SH-SY5Y (cell line): Measurements from ENCODE around the gene ANO10.

Experiments used
- GATA2 ChIP-seq: IDR thresholded peaks from 2 replicates; pipeline ENCODE4 v1.6.1; 2011; ENCODE audit warnings: mild to moderate bottlenecking, low read depth, low read length
- GATA3 ChIP-seq: IDR thresholded peaks from 2 replicates; pipeline ENCODE4 v1.6.1; 2011; ENCODE audit warnings: low read depth, mild to moderate bottlenecking, low read length, moderate library complexity

ANO10 gene

DNA sequence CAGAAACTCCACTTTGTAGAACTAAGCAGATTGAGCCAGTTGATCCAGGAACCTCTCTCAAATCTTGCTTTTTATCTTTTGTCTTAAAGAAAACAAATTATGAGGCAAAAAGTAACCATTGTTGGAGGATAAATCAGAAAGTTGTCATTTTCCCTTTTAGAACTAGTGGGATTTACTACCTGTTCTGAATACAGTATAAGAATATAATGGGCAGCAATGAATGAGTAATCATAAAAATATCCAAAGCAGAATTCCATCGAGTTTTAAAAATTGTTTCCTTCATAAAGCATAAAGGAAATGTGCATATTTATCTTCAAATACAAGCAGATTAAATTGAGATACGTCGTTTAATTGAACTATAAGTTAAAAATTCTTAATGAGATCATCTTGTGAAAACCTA is 15.9 kb upstream of the ANO10 start:
- TF ChIP-seq GATA3, result no peak
- TF ChIP-seq GATA2, result no peak

DNA sequence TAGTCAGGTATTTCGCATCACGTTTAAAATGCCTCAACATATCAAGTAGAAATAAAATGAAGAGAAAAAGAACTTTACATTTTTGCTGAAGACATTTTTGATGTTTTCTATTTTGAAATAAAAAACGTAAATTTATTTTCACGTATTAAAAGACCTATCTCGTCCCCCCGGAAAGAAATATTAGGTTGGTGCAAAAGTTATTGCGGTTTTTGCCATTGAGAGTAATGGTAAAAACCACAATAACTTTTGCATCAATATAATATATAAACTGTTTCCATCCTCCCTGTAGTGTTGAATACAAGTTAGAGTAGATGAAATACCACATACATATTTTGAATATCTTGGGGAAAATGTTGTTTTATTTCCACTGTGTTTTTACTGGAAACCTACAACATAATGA is 11.2 kb upstream of the ANO10 start:
- TF ChIP-seq GATA2, result no peak
- no peak for TF ChIP-seq GATA3

DNA sequence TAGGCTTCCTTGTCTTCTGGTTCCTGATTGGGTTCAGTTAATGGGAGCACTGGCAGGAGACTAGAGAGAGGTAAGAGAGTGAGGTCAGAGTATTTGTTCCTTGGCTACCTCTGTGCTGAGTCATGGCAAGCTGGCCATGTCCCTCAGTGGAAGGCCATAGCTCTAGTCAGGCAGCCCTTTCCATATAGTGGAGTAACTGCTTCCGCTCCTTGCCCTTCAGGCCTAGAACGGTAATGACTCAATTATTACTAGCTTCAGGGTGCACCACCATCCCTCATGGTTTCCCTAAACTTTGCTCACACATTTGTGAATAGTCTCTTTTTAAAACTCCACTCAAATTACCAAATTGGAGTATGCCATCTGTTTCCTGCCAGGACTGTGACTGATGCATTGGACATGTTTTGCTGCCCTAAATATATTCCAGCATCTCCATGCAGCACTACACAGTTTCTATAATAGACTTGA is 10.5 kb upstream of the ANO10 start:
- TF ChIP-seq GATA2, result no peak
- no peak for TF ChIP-seq GATA3

DNA sequence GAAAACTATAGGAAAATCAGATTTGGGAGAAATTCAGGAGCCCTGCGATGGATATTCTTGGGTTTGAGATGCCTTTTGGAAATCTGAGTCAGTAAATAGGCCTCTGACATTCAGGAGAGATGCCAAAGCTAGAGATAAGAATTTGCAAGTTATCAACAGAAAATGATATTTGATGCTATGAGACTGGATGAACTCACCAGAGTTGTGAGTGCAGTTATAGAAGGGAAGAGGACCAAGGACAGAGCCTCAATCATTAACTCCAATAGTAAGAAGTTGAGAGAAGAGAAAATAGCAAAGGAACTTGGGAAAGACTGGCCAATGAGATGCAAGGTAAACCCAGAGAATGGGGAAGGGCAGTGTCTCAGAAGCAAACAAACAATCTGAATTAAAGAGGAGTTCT is 7.9 kb upstream of the ANO10 start:
- TF ChIP-seq GATA2 (no peak), GATA3 (no peak)

DNA sequence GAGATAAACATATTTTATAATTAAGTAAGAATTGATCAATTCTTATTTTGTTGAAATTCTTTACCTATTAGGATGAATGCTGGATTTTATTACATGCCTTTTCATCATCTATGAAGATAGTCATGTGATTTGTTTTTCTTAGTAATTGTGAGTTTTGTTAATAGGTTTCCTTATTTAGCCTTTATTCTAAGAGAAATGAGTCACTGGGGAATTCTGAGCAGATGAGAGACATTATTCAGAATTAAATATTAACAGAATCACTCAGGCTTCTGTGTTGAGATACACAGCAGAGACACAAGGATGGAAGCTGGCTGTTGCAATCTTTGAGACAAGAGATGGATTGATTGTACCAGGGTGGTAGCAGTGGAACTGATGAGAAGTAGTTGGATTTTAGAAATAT is 7.4 kb upstream of the ANO10 start:
- TF ChIP-seq GATA2 (no peak), GATA3 (no peak)

DNA sequence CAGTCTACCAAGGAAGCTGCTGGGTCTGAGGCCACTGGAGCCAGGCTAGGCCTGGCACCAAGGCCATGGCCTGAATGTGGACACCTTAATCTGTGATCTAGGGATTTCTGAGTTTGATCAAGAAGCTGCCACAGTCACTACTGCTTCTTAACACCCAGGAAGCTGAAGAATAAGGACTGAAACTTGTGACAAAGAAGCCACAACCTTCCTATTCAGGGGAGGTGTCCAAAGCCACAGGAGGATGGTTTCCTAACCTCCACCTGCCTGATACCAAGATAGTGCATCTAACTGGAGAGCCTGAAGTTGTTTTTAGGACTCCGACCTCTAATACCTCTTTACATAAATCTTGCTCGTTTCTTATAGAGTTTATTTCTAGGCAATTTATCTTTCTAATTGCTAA is 5.5 kb upstream of the ANO10 start:
- no peak for TF ChIP-seq GATA3
- TF ChIP-seq GATA2, result no peak

DNA sequence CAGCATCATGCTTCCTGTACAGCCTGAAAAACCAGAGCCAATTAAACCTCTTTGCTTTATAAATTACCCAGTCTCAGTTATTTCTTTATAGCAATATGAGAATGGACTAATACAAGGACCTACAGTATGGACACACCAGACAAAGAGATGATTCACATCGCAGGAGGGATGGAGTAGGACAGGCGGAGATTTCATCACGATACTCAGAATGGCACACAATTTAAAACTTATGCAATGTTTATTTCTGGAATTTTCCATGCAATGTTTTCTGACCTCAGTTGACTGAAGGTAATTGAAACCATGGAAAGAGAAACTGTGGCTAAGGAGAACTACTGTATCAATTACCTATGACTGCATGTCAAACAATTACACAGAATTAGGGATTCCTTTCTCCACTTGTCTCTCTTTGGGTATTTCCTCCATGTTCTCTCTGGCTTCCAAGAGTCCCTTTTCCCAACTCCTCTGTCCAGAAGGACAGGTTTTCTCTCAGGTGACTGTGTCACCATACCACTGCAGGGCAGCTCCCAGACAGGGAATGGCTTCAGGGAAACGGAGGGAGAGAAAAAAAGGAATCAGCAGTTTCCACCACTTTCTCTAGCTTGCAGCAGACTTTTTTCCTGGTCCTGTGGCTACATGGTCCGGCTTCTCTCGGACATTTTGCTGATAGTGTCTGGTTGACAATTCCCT is 3.0 kb upstream of the ANO10 start:
- TF ChIP-seq GATA3 (no peak), GATA2 (no peak)

DNA sequence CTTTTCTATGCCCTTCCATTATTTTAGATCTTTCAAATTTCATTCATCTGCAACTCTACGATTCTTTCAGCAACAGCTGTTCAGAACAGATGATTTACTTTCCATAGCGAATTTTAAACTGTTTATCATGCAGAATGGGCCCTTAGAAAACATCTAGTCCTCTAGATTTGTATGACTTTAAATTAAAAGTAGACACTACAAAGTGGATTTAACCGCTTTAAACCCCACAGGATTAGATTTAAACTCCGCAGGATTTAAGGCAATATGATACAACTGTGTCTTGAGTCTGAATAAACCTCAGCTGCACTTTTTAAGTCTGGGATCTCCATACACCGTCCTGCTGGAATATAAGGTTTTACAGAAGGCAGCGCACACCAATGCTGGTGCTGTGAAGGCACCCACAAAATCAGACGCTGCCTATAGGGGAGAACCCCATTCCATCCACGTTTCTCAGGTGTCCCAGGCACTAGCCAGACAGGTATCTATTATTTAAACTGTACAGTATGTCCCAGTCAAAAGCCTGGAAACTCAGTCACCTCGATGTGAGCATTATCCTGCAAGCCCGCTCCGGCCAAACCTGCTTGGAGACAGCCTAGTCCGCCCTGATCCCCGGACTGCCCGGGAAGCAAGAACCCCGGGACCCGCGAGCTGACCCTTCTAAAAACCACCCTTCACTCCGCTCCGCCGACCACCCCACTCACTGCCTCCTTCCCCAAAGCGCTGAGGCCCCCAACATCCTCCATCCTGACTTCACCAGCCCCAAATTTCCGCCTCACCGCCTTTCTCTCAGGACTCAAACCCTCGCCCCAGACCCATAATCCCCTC is 768 bp downstream of the ANO10 start:
- TF ChIP-seq GATA3 (no peak), GATA2 (no peak)

DNA sequence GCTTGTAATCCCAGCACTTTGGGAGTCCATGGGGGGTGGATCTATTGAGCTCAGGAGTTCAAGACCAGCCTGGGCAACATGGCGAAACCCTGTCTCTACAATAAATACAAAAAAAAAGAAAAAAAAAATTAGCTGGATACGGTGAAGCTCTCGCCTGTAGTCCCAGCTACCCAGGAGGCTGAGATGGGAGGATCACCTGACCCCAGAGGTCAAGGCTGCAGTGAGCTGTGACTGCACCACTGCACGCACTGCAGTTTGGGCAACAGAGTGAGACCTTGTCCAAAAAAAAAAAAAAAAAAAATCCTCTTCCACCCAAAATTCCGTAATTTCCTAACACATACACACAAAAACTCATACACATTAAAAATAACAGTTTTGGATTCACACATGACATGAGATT is 2.2 kb downstream of the ANO10 start:
- TF ChIP-seq GATA2 (no peak), GATA3 (no peak)

DNA sequence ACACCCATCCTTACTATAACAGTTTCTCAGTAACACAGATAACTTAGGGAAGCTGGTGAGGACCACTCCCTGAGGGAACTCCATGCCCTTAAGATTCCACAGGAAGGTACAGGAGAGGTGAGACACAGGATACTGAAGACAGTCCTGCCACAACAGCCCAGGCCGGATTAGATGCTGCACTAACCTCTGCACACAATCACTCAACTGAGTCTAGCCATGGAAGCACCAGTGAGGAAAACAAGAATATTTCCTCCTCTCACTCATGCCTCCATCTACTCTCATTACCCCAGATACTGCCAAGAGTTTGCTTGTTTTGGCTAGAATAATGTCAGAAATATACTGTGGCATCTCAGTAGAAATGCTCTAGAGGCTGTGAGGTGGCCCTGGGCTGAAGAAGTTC is 3.7 kb downstream of the ANO10 start:
- TF ChIP-seq GATA3 (no peak), GATA2 (no peak)

DNA sequence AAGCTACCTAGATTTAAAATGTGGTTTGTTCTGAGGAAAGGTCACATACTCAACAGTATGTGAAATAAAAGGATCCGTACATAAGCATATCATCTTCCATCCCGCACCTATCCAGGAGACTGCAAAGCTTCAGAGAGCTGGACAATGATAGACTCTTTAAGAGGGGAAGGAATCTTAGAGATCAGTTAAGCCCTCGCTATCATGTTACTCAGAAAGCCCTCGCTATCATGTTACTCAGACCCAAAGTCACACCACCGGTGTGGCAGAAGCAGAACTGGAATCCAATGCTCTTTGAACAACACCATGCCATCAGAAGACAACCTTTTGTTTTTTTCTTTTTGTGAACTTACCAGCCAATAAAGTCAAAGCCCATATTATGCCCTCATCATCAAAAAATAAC is 5.8 kb downstream of the ANO10 start:
- no peak for TF ChIP-seq GATA2

DNA sequence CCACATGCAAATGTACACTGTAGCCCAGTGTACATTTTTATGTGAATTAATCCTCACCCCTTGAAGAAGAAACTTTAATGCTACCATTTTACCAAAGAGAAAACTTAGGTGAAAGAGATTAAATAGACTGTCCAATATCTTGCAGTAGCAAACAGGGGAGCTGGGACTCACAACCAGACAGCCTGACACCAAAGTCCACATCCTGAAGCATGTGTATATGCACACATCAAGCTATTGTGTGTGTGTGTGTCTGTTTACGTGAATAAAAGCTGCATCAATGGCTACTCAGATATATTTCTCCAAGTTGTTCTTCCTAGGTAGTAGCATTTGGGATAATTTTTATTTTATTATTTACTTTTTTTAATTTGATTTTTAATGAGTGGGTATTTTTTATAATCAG is 6.7 kb downstream of the ANO10 start:
- TF ChIP-seq GATA3 (no peak), GATA2 (no peak)

DNA sequence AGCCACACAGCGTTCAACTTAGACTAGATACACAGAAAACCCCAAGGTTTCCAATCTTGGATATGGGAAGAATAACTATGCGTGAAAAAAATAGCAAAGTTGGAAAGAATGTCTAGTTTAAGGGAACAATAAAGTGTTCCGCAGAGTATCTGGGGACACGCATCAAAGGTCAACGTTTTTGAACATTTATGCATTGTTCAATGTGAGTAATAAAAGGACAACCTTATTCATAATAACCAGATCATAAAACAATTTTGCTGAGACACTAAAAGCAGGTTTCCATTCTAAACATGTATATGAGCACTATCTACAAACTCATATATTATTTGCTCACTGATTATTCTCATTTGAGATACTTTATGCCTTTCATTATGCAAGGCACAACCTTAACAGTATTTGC is 7.8 kb downstream of the ANO10 start:
- TF ChIP-seq GATA3 (no peak), GATA2 (no peak)

DNA sequence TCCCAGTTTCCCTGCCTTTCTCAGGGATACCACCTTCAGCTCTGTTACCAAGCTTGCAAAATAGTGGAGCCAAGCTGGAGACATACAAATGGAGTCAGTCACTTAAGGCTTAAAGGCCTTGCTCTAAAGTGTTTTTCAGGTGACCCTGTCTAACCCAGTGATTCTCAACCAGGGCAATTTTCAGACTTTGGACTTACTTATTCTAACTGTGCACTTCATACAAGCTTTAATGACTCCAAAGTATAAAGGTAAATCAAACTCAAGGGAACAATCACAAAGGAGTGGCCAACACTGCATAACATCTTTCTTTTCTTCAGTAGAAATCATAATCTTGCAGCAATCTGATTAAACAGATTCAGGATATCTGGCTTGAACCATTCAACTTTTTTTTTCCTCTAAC is 9.4 kb downstream of the ANO10 start:
- TF ChIP-seq GATA2 (no peak), GATA3 (no peak)

DNA sequence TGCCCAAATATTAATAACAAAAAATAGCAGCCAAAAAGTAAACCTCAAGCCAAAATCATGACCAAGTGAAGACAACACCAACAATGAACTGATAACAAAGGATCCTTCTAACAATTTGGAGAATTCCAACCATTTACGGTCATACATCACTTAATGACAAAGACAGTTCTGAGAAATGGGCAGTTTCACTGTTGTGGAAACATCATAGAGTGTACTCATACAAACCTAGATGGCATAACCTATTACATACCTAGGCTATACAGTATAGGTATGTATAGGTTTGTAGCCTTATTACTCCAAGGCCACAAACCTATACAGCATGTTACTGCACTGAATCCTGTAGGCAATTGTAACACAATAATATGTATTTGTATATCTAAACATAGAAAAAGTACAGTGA is 12.4 kb downstream of the ANO10 start:
- TF ChIP-seq GATA3, result no peak
- TF ChIP-seq GATA2, result no peak

DNA sequence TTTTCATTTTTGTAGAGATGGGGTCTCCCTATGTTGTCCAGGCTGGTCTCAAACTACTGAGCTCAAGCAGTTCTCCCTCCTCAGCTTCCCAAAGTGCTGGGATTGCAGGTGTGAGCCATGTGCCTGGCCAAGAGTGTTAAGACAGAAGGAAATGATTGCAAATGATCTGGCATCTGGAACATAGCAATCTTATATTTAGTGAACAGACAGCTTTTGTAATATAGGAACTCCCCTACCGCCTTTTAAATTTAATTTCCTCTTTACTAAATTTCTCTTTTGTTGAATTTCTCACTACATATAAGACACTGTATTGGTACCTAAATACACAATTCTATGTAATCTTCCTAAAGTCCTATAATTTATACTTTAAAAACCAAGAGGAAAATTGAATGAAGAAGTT is 13.1 kb downstream of the ANO10 start:
- TF ChIP-seq GATA2, result no peak
- no peak for TF ChIP-seq GATA3
